Frontal cortex (tissue), 4 donors: ENCODE data around the gene FIG4. TPM values are rescaled to one million over a fixed set of nuclear protein-coding genes. Genes with fewer than 3 reads are reported as not detected.

Experiments
- DNase-seq, 2 donors: peaks; one replicate each; pipeline ENCODE4 v3.0.0; 2012; ENCODE audit warnings: low spot score in 2 of 2
- FAIRE-seq: peaks from 2 replicates; lab custom pipeline; 2012; peaks lifted over from hg19 to GRCh38; lab: Jason Lieb, UNC
- total RNA-seq: library from RNA; depleted of rRNA; stranded (reverse); fragments of >200 nt; gene quantifications from one replicate; pipeline ENCODE4 v1.2.3, GENCODE V29; 2014
- donor health status: control.
- donor health status: control.
- donor health status: control.

Gene FIG4
- total RNA-seq, 1 donor from 2014 or later: 67.7 TPM

DNA sequence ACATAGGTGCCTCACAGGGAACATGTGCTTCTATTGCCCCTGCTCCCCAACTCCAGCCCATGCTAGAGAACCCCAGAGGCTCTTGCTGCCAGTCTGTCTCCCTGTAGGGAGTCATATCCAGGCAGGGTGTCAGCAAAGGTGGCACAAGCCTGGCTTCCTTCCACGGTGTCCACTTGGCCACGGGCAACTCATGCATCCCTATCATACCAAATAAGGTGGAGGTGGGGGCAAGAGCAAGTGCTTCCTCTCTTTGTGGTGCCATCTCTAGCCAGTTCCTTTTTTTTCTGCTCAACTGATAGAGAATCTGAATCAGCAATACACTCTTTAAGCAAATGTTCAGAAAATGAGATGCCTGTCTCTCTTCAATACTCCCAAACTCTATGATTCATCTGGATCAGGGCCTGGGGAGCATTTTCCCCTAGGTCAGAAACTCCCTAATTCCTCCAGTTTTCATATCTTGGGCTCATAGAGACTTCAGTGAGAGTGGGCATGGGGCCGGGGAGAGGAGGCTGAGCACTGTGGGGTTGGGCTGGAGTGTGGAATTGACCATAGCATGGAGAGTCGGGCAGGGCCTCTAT, 182.0 kb downstream of the FIG4 start:
- DNase-seq: no peak
- no peak for FAIRE-seq

DNA sequence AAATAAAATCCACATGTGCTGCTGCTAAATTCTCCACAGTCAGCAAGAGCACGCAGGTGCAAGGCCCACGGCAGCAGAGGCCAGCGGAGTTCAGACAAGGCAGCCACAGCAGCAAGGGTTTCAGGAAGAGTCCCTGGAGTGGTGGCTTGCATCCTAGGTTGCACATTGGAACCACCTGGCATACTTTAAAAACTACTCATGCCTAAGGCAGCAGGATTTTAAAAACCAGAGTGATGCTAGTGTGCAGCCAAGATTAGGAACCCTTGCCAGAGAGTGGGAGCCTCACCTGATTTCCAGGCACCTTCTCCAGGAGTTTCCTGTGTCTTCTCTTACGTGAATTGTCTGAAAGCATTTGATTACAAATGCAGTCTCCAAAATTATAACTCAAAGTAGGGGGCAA, 183.0 kb downstream of the FIG4 start:
- FAIRE-seq (no peak), DNase-seq (no peak)

GRCh38 chr6:109874621-109875020, 183.5 kb downstream of the FIG4 start:
- DNase-seq: no peak
- FAIRE-seq: no peak

Other genes with a start within 250 kb of the FIG4 start
- 27.3 TPM for gene MICAL1, start 235.5 kb upstream of the FIG4 start, total RNA-seq
- gene ZBTB24, start 208.1 kb upstream of the FIG4 start, total RNA-seq: 16.3 TPM
- 80.3 TPM for gene AK9, start 94 bp upstream of the FIG4 start, total RNA-seq